AG04450 (cell line): ENCODE measurements around the gene PAWR. TPM values are rescaled to one million over a fixed set of nuclear protein-coding genes. Genes with fewer than 3 reads are reported as not detected.

Source experiments
- CTCF ChIA-PET: fragments of 300-600, 350-600 bp; formaldehyde crosslinking; extraction: SDS; loops from one replicate; lab custom pipeline; 2022; ENCODE audit warnings: antibody characterized with exemption, inconsistent platforms; lab: Charles Lee
- POLR2A ChIA-PET: fragments of 350-600 bp; formaldehyde crosslinking; extraction: SDS; loops from one replicate; lab custom pipeline; 2021; ENCODE audit warnings: antibody characterized with exemption, inconsistent platforms; lab: Yijun Ruan, JAX
- DNase-seq: peaks from one replicate; pipeline ENCODE4 v3.0.0-alpha.2; 2011; ENCODE audit warnings: low read depth, low spot score
- H3K27ac ChIP-seq: one replicate; pipeline ENCODE4 v1.5.1; 2012; ENCODE audit warnings: low read depth, low read length, control low read depth
- H3K27me3 ChIP-seq: one replicate; pipeline ENCODE4 v1.6.0; 2012; ENCODE audit warnings: low read length; ENCODE audit not compliant: control insufficient read depth, insufficient read depth
- H3K4me3 ChIP-seq: 2 replicates; pipeline ENCODE4 v1.5.1; 2011; ENCODE audit warnings: mild to moderate bottlenecking, low read depth, low read length, control low read depth
- H3K9me3 ChIP-seq: 2 replicates; pipeline ENCODE4 v1.5.1; 2012; ENCODE audit warnings: low read length; ENCODE audit not compliant: control insufficient read depth, insufficient read depth
- CTCF ChIP-seq: IDR thresholded peaks from 2 replicates; pipeline ENCODE4 v1.5.1; 2011; ENCODE audit warnings: low read depth, low read length, control low read depth, inconsistent platforms
- polyA plus RNA-seq: library from polyadenylated mRNA; depleted of rRNA; stranded (reverse); fragments of >200 nt; gene quantifications from 2 replicates; pipeline ENCODE4 v1.2.3, GENCODE V29; 2011

PAWR gene
- polyA plus RNA-seq, 1 experiment = 15.7 TPM

- ChIA-PET POLR2A (no interaction called here), CTCF (interaction anchor here (0.6 kb wide), 1 partner anchor 1113 kb away, joined by 3 read pairs; no protein-coding TSS in a partner anchor)
- no peak overlapping the region for H3K4me3 ChIP-seq
- DNase-seq = no peak
- H3K27ac ChIP-seq = no peak overlapping the region
- no peaks in the 10 kb centered on the region for H3K27me3 ChIP-seq
- H3K9me3 ChIP-seq = no peaks in the 10 kb centered on the region
- TF ChIP-seq CTCF = no peak
Measured at GRCh38 chr12:79592865-79593264, 97.9 kb downstream of the PAWR start.

GRCh38 chr12:79591988-79592387 lies 98.8 kb downstream of the PAWR start:
- ChIA-PET POLR2A (no interaction called here), CTCF (no interaction called here)
- Histone ChIP-seq H3K27me3 (no peaks in the 10 kb centered on the region), H3K4me3 (no peak overlapping the region), H3K27ac (no peak overlapping the region), H3K9me3 (no peaks in the 10 kb centered on the region)
- TF ChIP-seq CTCF = no peak
- no peak for DNase-seq

GRCh38 chr12:79590751-79591150 lies 100.0 kb downstream of the PAWR start:
- ChIA-PET POLR2A (no interaction called here), CTCF (no interaction called here)

GRCh38 chr12:79587368-79587767 lies 103.4 kb downstream of the PAWR start:
- H3K4me3 ChIP-seq = no peak overlapping the region
- DNase-seq = no peak
- ChIA-PET CTCF (no interaction called here), POLR2A (no interaction called here)
- no peak for TF ChIP-seq CTCF
- H3K9me3 ChIP-seq = no peaks in the 10 kb centered on the region
- H3K27ac ChIP-seq = no peak overlapping the region
- H3K27me3 ChIP-seq = no peaks in the 10 kb centered on the region

More at GRCh38 chr12:79590751-79591150, 100.0 kb downstream of the PAWR start:
- DNase-seq = no peak
- no peaks in the 10 kb centered on the region for H3K27me3 ChIP-seq
- no peak overlapping the region for H3K27ac ChIP-seq
- H3K4me3 ChIP-seq = no peak overlapping the region
- TF ChIP-seq CTCF = no peak
- H3K9me3 ChIP-seq = no peaks in the 10 kb centered on the region

GRCh38 chr12:79585147-79585546 lies 105.6 kb downstream of the PAWR start:
- no peak for TF ChIP-seq CTCF
- H3K27me3 ChIP-seq = no peaks in the 10 kb centered on the region
- H3K27ac ChIP-seq = no peak overlapping the region
- no peak overlapping the region for H3K4me3 ChIP-seq
- DNase-seq = no peak
- ChIA-PET CTCF (no interaction called here), POLR2A (no interaction called here)
- no peaks in the 10 kb centered on the region for H3K9me3 ChIP-seq
